Colonic mucosa (tissue), 4 donors: ENCODE measurements around the gene PCNX2. TPM values are rescaled to one million over a fixed set of nuclear protein-coding genes. Genes with fewer than 3 reads are reported as not detected.

ENCODE experiments used
- DNase-seq: peaks from one replicate; pipeline ENCODE4 v3.0.0-alpha.2; 2020
- H3K27ac ChIP-seq: fragments of 200-600 bp; one replicate; pipeline ENCODE4 v1.8.0; 2021
- H3K27me3 ChIP-seq: fragments of 200-600 bp; one replicate; pipeline ENCODE4 v1.8.0; 2021
- H3K36me3 ChIP-seq: fragments of 200-600 bp; one replicate; pipeline ENCODE4 v1.8.0; 2021
- H3K4me1 ChIP-seq: fragments of 200-600 bp; one replicate; pipeline ENCODE4 v1.8.0; 2021; ENCODE audit warnings: mild to moderate bottlenecking
- H3K4me3 ChIP-seq: fragments of 200-600 bp; one replicate; pipeline ENCODE4 v1.8.0; 2021
- H3K9ac ChIP-seq, 2 donors: one replicate each; pipeline ENCODE4 v1.7.0; 2013; ENCODE audit warnings: control low read depth in 2 of 2, low read depth in 2 of 2, low read length in 2 of 2
- H3K9me3 ChIP-seq: fragments of 200-600 bp; one replicate; pipeline ENCODE4 v1.8.0; 2021
- intact Hi-C: fragments of 100-400 bp; cut with DNase I; formaldehyde crosslinking; loops from one replicate; pipeline ENCODE4 v1.14.1; 2022
- total RNA-seq, 2 donors: library from RNA; stranded (reverse); fragmentation: NEBNext Ultra II Directional in 1 of 2; extraction: Animal tissue kit (Norgen Biotek cat#: 25700) in 1 of 2; gene quantifications; one replicate each; pipeline ENCODE4 v1.2.1, GENCODE V29; 2021
- TF ChIP-seq, protein P1 (sequence below): fragments of 200-600 bp; IDR thresholded peaks from one replicate; pipeline ENCODE4 v1.8.0; 2022; ENCODE audit warnings: antibody characterized with exemption, mild to moderate bottlenecking
- donor health status: healthy.
- donor health status: DM: no; HTN: no; CAD: no.
- donor health status: DM: no; HTN: no; CAD: no.

The PCNX2 gene
- total RNA-seq, 2 donors from 2014 or later = 5.4 to 6.7 TPM

DNA sequence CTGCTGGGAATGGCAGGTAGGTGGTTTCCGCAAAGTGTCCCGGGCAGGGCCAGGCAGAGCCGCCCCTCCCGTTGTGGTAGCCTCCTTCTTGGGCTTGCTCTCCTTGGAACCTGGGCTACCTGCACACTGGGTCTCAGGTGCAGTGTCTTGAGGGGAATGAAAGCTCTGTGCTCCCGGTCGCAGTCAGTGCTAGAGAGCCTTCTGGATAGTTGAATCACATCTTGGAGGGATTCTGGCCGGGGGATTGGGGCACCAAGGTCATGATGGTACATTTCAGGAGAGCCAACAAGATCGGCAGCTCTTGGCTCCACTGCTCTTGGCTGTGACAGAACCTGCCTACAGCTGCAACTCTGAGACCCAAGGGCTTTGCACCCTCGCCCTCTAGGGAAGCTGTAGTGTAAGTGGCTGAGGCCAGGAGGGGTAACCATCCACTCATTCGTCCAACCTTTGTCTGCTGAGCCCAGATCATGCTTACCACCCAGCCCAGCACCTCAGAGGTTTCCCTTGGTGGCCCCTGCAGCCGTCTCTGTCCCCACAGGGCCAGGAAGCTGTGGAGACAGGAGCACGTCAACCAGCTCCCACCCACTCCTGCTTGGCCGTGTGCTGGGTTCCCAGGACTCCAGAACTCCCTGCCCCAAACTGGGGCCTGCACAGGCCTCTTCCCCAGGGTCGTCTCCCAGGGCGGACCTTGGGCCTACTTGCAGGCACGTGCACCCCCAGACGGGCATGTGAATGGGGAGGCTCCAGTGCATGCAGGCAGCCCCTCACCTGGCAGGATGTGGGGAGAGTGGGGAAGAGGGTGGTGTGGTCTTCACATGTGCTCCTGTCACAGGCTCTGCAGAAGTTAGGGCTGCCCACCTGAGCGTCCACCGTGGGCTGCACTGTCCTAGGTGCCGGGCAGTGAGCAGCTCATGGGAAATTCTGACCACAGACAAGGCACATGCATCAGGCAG, 305.1 kb downstream of the PCNX2 start:
- Histone ChIP-seq H3K9ac (no peak overlapping the region), H3K27me3 (no peaks in the 10 kb centered on the region), H3K36me3 (no peaks in the 10 kb centered on the region), H3K4me3 (no peak overlapping the region), H3K4me1 (no peaks in the 10 kb centered on the region), H3K9me3 (no peaks in the 10 kb centered on the region), H3K27ac (no peak overlapping the region)
- no peak for DNase-seq
- intact Hi-C loops = no loop called here
- TF ChIP-seq, protein P1, sequence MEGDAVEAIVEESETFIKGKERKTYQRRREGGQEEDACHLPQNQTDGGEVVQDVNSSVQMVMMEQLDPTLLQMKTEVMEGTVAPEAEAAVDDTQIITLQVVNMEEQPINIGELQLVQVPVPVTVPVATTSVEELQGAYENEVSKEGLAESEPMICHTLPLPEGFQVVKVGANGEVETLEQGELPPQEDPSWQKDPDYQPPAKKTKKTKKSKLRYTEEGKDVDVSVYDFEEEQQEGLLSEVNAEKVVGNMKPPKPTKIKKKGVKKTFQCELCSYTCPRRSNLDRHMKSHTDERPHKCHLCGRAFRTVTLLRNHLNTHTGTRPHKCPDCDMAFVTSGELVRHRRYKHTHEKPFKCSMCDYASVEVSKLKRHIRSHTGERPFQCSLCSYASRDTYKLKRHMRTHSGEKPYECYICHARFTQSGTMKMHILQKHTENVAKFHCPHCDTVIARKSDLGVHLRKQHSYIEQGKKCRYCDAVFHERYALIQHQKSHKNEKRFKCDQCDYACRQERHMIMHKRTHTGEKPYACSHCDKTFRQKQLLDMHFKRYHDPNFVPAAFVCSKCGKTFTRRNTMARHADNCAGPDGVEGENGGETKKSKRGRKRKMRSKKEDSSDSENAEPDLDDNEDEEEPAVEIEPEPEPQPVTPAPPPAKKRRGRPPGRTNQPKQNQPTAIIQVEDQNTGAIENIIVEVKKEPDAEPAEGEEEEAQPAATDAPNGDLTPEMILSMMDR = no peak

DNA sequence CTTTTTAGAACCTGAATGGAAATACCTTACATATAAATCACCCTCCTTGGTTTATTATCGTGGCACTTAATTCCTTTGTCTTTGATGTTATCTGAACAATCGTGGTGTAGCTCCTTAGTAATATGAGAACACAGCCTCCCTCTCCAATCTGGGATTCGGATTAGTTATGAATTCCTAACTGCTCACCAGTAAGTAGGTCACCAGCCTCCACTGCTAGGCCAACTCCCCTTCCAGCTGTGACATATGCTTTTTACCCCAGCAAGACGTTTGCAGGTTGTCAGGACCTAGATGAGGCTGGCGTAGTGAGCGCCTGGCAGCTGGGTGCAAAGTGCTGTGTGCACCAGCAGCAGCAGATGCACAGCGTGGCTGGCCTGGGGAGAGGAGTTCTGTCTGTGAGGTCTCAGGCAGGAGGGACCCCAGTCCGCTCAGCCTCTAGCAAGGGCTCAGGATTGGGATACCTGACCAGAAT, 306.9 kb downstream of the PCNX2 start:
- H3K9me3 ChIP-seq = no peaks in the 10 kb centered on the region
- TF ChIP-seq, protein P1 = no peak
- DNase-seq = no peak
- no peaks in the 10 kb centered on the region for H3K4me1 ChIP-seq
- no peak overlapping the region for H3K27ac ChIP-seq
- H3K9ac ChIP-seq = no peak overlapping the region
- intact Hi-C loops = no loop called here
- H3K36me3 ChIP-seq = no peaks in the 10 kb centered on the region
- H3K4me3 ChIP-seq = no peak overlapping the region
- H3K27me3 ChIP-seq = no peaks in the 10 kb centered on the region

DNA sequence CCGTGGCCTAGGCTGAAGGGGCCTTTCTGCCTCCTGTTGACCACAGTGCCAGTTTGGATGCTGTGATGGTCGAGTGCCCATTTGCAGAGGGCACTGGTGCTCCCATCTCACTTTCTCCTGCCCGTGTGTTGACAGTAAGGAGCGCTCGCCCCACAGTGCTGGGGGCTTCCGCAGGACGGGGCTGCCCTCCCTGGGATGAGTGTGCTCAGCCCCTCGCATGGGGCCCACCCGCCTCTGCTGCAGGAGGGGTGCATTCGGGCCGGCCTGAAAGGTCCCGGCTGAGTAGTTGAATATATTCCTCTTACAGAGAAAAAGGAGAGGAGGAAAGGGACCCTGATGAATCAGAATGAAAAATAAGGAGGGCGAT, 307.8 kb downstream of the PCNX2 start:
- Histone ChIP-seq H3K27ac (no peak overlapping the region), H3K4me3 (no peak overlapping the region), H3K9me3 (no peaks in the 10 kb centered on the region), H3K27me3 (no peaks in the 10 kb centered on the region), H3K9ac (no peak overlapping the region), H3K4me1 (no peaks in the 10 kb centered on the region), H3K36me3 (no peaks in the 10 kb centered on the region)
- intact Hi-C loops = no loop called here
- no peak for DNase-seq
- TF ChIP-seq, protein P1 = no peak

DNA sequence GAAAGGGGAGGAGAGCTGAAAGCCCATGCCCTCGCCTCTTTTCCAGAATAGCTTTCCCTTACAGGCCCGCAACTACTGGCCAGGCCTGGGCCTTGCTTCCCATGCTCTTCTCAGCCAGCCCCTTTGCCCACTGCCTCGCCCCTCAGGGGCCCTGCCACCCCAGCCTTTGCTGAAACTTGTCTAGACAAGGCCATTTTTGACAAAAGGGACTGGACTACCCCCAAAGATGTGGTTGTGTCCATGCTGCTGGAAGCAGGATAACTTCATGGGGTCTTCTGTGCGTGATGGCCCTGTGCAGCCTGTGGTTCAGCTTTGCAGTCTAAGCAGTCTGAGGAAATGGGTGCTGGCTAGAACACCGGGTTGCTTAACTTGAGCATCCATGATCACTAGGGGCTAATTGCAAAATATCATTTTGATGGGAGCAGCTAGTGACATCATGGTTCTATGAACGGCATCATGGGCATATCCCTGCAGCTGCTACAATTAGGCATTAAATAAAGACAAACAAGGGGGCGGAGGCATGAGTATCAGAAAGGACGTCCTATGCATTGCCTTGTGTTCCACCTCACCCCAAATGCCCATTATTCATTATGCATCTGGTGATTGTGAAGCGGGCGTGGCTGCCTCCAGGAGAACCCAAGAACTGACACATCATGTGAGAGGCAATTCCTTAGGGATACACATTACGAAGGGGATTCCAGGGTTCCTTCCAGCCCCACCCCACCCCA, 308.3 kb downstream of the PCNX2 start:
- no peaks in the 10 kb centered on the region for H3K4me1 ChIP-seq
- H3K27ac ChIP-seq = no peak overlapping the region
- no peak overlapping the region for H3K4me3 ChIP-seq
- H3K27me3 ChIP-seq = no peaks in the 10 kb centered on the region
- TF ChIP-seq, protein P1 = no peak
- no peaks in the 10 kb centered on the region for H3K36me3 ChIP-seq
- no peak overlapping the region for H3K9ac ChIP-seq
- intact Hi-C loops = no loop called here
- no peak for DNase-seq
- H3K9me3 ChIP-seq = no peaks in the 10 kb centered on the region

DNA sequence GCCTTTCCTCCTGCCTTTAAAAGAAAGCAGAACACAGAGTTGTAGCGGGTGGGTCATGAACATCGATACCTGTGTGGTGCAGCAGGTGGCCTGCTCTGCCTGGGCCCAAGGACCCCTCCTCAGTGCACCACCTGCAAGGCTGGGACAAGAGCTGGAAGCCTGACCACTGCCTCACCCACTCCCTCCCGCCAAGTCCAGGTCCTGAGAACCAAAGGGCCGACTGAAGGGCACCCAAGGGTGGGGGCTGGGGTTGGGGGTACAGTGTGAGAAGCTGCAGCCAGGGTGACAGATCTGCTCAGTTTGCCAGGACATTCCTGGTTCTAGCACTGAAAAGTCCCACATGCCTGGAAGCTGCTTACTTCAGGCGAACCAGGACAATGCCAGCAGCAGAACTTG, 309.0 kb downstream of the PCNX2 start:
- TF ChIP-seq, protein P1 = no peak

More for the DNA sequence above, 309.0 kb downstream of the PCNX2 start:
- Histone ChIP-seq H3K36me3 (no peaks in the 10 kb centered on the region), H3K9me3 (no peaks in the 10 kb centered on the region), H3K27ac (no peak overlapping the region), H3K4me1 (no peaks in the 10 kb centered on the region), H3K4me3 (no peak overlapping the region), H3K9ac (no peak overlapping the region), H3K27me3 (no peaks in the 10 kb centered on the region)
- DNase-seq = no peak
- intact Hi-C loops = no loop called here
